ENCODE results near the gene IGFBPL1. TPM values are rescaled to one million over a fixed set of nuclear protein-coding genes. Genes with fewer than 3 reads are reported as not detected.

The IGFBPL1 gene
- total and polyA plus RNA-seq, 2 of the 8 experiments (the other 6 are each of a cell fraction or from before 2014, with no cell fraction given), result 31.3 to 33.8 TPM

DNA sequence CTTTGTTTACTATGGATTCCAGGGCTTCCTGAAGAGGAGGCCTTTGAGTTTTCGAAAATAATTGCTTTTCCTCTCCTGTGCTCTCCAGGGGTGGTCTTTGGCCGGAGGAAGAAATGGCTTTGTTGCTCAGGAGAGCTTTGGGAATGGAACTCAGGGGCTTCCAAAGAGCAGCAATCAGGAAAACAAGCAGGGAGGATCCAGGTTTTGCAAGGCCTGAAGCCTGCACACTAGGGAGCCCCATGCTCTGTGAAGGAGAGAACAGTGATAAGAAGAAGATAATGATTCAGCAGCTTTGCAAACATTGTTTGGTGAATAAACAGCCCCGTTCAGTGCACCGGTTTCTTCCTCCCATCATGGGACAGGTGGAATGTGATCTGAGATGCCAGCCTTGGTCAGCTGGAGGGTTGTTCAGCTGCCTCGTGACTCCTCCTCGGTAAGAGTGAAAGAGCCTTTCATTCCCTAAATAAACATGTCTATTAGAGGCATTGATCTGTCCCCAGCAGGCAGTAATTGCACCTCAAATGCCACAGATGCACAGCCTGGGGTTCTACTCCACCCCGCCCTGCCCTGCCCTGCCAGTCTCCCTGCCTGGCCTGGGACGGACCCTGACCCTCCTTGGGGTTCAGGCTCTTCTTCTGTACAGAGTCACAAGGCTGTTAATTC is 43.3 kb downstream of the IGFBPL1 start (continued):
- TF ChIP-seq ATF2 (IDR thresholded peaks at IDR 0.05; ENCODE audit: low read length), result no peak
- peak in 1 of 2 experiments; percentile 52; a peak in 1 of 3 replicates for TF ChIP-seq EP300 (IDR thresholded peaks at IDR 0.05; ENCODE audit: borderline replicate concordance in 1 of 2, low read depth in 2 of 2, low read length in 2 of 2)
- no peak for TF ChIP-seq RFX5 (IDR thresholded peaks at IDR 0.05; ENCODE audit: borderline replicate concordance, low read depth, low read length)
- TF ChIP-seq MAFK (IDR thresholded peaks at IDR 0.05; ENCODE audit: low read depth, low read length), result no peak; the same call in 1 of the 2 replicates
- no peak for TF ChIP-seq RXRA (IDR thresholded peaks at IDR 0.05; ENCODE audit: insufficient read depth, low read depth, low read length)
- no peak for TF ChIP-seq SUZ12 (IDR thresholded peaks at IDR 0.05; ENCODE audit: low read length)
- no peak for TF ChIP-seq RNF2 (IDR thresholded peaks at IDR 0.05; ENCODE audit: borderline replicate concordance, low read depth, low read length, missing control alignments, poor library complexity, severe bottlenecking)
- TF ChIP-seq ZNF274 (IDR thresholded peaks at IDR 0.05; ENCODE audit: borderline replicate concordance, extremely low read depth, low read length), result no peak
- TF ChIP-seq CTBP2 (IDR thresholded peaks at IDR 0.05; ENCODE audit: borderline replicate concordance, insufficient read depth, insufficient read length, low read length), result no peak
- peak; percentile 81 for TF ChIP-seq TEAD4 (IDR thresholded peaks at IDR 0.05; ENCODE audit: low read depth, low read length)
- no peak for TF ChIP-seq KDM1A (IDR thresholded peaks at IDR 0.05; ENCODE audit: borderline replicate concordance, low read length)
- no peak for TF ChIP-seq SIX5 (IDR thresholded peaks at IDR 0.05; ENCODE audit: low read depth, low read length)
- TF ChIP-seq CHD2 (IDR thresholded peaks at IDR 0.05; ENCODE audit: low read length), result no peak
- TF ChIP-seq BRCA1 (IDR thresholded peaks at IDR 0.05; ENCODE audit: low read depth, low read length), result no peak
- TF ChIP-seq SP4 (IDR thresholded peaks at IDR 0.05; ENCODE audit: low read length), result no peak
- 0 out of 2 replicates have a peak, but pooled peaks have one; percentile 40 for TF ChIP-seq MAX (IDR thresholded peaks at IDR 0.05)
- TF ChIP-seq GTF2F1 (IDR thresholded peaks at IDR 0.05; ENCODE audit: borderline replicate concordance, low read depth, low read length), result no peak

Measured in H1 (cell line).